H1 (cell line): ENCODE results near the gene DCUN1D3. TPM values are rescaled to one million over a fixed set of nuclear protein-coding genes. Genes with fewer than 3 reads are reported as not detected.

ENCODE experiments used
- CTCF ChIA-PET: fragments of 300-600 bp; sonication (Branson Sonifier 250); formaldehyde crosslinking; loops from one replicate; lab custom pipeline; 2021; ENCODE audit not compliant: partially characterized antibody; lab: Charles Lee
- POLR2A ChIA-PET: fragments of 300-600 bp; sonication (Branson Sonifier 250); formaldehyde crosslinking; loops from one replicate; lab custom pipeline; 2021; ENCODE audit warnings: inconsistent platforms; ENCODE audit not compliant: partially characterized antibody; lab: Charles Lee
- DNase-seq, 2 experiments: peaks; one replicate each; pipeline versions ENCODE4 v3.0.0 to v3.0.0-alpha.2; 2010 to 2022; ENCODE audit warnings: low spot score in 2 of 2, low read depth in 1 of 2, mixed read lengths in 1 of 2
- FAIRE-seq: peaks from 2 replicates; lab custom pipeline; 2011; peaks lifted over from hg19 to GRCh38; lab: Jason Lieb, UNC
- H2AFZ ChIP-seq: 2 replicates; pipeline ENCODE4 v1.8.1; 2012; ENCODE audit warnings: low read length, inconsistent platforms
- H2AK5ac ChIP-seq: 2 replicates; pipeline ENCODE4 v1.6.1; 2013; ENCODE audit warnings: low read depth, low read length
- H2BK120ac ChIP-seq: replicated peaks from 2 replicates; pipeline ENCODE3; 2013; ENCODE audit warnings: low read depth, low read length, inconsistent platforms
- H2BK12ac ChIP-seq: 2 replicates; pipeline ENCODE4 v1.6.1; 2013; ENCODE audit warnings: low read depth, low read length
- H2BK15ac ChIP-seq: 2 replicates; pipeline ENCODE4 v1.6.1; 2013; ENCODE audit warnings: low read length
- H2BK20ac ChIP-seq: 2 replicates; pipeline ENCODE4 v1.6.1; 2013; ENCODE audit warnings: low read length
- H2BK5ac ChIP-seq: 2 replicates; pipeline ENCODE4 v1.6.1; 2013; ENCODE audit warnings: low read depth, low read length
- H3K14ac ChIP-seq: 2 replicates; pipeline ENCODE4 v1.6.1; 2013; ENCODE audit warnings: inconsistent platforms; ENCODE audit not compliant: insufficient read length
- H3K18ac ChIP-seq: 2 replicates; pipeline ENCODE4 v1.6.1; 2013; ENCODE audit warnings: low read length; ENCODE audit errors: extremely low read depth
- H3K23ac ChIP-seq: 2 replicates; pipeline ENCODE4 v1.6.1; 2013; ENCODE audit warnings: inconsistent platforms; ENCODE audit not compliant: insufficient read length
- H3K23me2 ChIP-seq: 2 replicates; pipeline ENCODE4 v1.6.1; 2013; ENCODE audit warnings: low read depth, low read length
- H3K27ac ChIP-seq: 2 replicates; pipeline ENCODE4 v1.6.1; 2011; ENCODE audit warnings: low read depth, low read length, inconsistent platforms
- H3K27me3 ChIP-seq, 4 experiments: replicated peaks in 1 of 4; 1 replicate in 1 of 4; 2 replicates in 3 of 4; pipeline versions ENCODE4 v1.6.1 to v1.8.1; 2011 to 2013; ENCODE audit warnings: low read length in 3 of 4, mild to moderate bottlenecking in 3 of 4, inconsistent platforms in 2 of 4, mixed read lengths in 2 of 4, moderate library complexity in 1 of 4; ENCODE audit not compliant: control insufficient read depth in 3 of 4, insufficient read depth in 3 of 4; ENCODE audit errors: extremely low read depth in 1 of 4
- H3K36me3 ChIP-seq, 4 experiments: 2 replicates each; pipeline versions ENCODE4 v1.6.1 to v1.8.1; 2011 to 2013; ENCODE audit warnings: mild to moderate bottlenecking in 4 of 4, low read length in 3 of 4, moderate library complexity in 2 of 4, control low read depth in 1 of 4, inconsistent platforms in 1 of 4; ENCODE audit not compliant: insufficient read depth in 4 of 4, control insufficient read depth in 2 of 4
- H3K4ac ChIP-seq: replicated peaks from 2 replicates; pipeline ENCODE3; 2013; ENCODE audit warnings: low read length, low read depth, mixed read lengths, inconsistent platforms; ENCODE audit not compliant: insufficient read length
- H3K4me1 ChIP-seq, 4 experiments: replicated peaks in 1 of 4; 1 replicate in 1 of 4; 2 replicates in 3 of 4; pipeline versions ENCODE4 v1.6.1 to v1.8.1; 2011 to 2013; ENCODE audit warnings: low read length in 3 of 4, inconsistent platforms in 2 of 4, mixed read lengths in 1 of 4; ENCODE audit not compliant: insufficient read depth in 4 of 4, control insufficient read depth in 3 of 4
- H3K4me2 ChIP-seq, 2 experiments: 2 replicates each; pipeline versions ENCODE4 v1.6.1 to v1.8.1; 2011 to 2013; ENCODE audit warnings: low read depth in 2 of 2, low read length in 2 of 2, control low read depth in 1 of 2, inconsistent platforms in 1 of 2, mild to moderate bottlenecking in 1 of 2; ENCODE audit not compliant: insufficient read depth in 1 of 2
- H3K4me3 ChIP-seq, 4 experiments: fragments of 200-600, 300-600 bp in 1 of 4; sonication (generic), shearing (Covaris generic), sonication (Bioruptor Twin) in 1 of 4; 2 replicates each; pipeline versions ENCODE4 v1.5.1 to v1.8.1; 2011 to 2016; ENCODE audit warnings: low read length in 4 of 4, low read depth in 3 of 4, control low read depth in 2 of 4, inconsistent platforms in 2 of 4, mild to moderate bottlenecking in 2 of 4, mixed read lengths in 1 of 4, moderate library complexity in 1 of 4; ENCODE audit not compliant: insufficient read depth in 2 of 4; ENCODE audit errors: extremely low read depth in 1 of 4
- H3K56ac ChIP-seq: replicated peaks from 2 replicates; pipeline ENCODE3; 2013; ENCODE audit warnings: low read depth, mild to moderate bottlenecking, mixed read lengths, low read length, inconsistent platforms; ENCODE audit not compliant: insufficient read length
- H3K79me1 ChIP-seq: 2 replicates; pipeline ENCODE4 v1.6.1; 2013; ENCODE audit warnings: low read depth, low read length, control low read depth
- H3K79me2 ChIP-seq, 2 experiments: 2 replicates each; pipeline versions ENCODE4 v1.6.1 to v1.8.1; 2012 to 2013; ENCODE audit warnings: low read length in 2 of 2, mild to moderate bottlenecking in 2 of 2, inconsistent platforms in 1 of 2; ENCODE audit not compliant: insufficient read depth in 2 of 2, control insufficient read depth in 1 of 2
- H3K9ac ChIP-seq, 4 experiments: replicated peaks in 1 of 4; 1 replicate in 1 of 4; 2 replicates in 3 of 4; pipeline versions ENCODE4 v1.6.1 to v1.8.1; 2011 to 2013; ENCODE audit warnings: low read depth in 3 of 4, low read length in 3 of 4, control low read depth in 2 of 4, mild to moderate bottlenecking in 2 of 4, moderate library complexity in 2 of 4, inconsistent platforms in 1 of 4; ENCODE audit errors: extremely low read depth in 1 of 4
- H3K9me3 ChIP-seq, 2 experiments: 2 replicates each; pipeline versions ENCODE4 v1.6.1 to v1.8.1; 2012 to 2013; ENCODE audit warnings: mild to moderate bottlenecking in 2 of 2, moderate library complexity in 2 of 2, control low read depth in 1 of 2, inconsistent platforms in 1 of 2, low read depth in 1 of 2, low read length in 1 of 2, mixed read lengths in 1 of 2; ENCODE audit not compliant: insufficient read depth in 2 of 2
- H4K20me1 ChIP-seq, 2 experiments: replicated peaks in 1 of 2; 2 replicates each; pipeline versions ENCODE3 to v1.8.1; 2011 to 2013; ENCODE audit warnings: inconsistent platforms in 2 of 2, low read length in 2 of 2, mild to moderate bottlenecking in 1 of 2; ENCODE audit not compliant: insufficient read depth in 2 of 2, control insufficient read depth in 1 of 2
- H4K5ac ChIP-seq: 2 replicates; pipeline ENCODE4 v1.6.1; 2013; ENCODE audit warnings: low read length, low read depth, mixed read lengths, inconsistent platforms; ENCODE audit not compliant: insufficient read length
- H4K8ac ChIP-seq: 2 replicates; pipeline ENCODE4 v1.8.0; 2013; ENCODE audit warnings: mild to moderate bottlenecking, moderate library complexity, low read length, inconsistent platforms; ENCODE audit not compliant: insufficient read depth; ENCODE audit errors: extremely low read depth
- H4K91ac ChIP-seq: replicated peaks from 2 replicates; pipeline ENCODE3; 2013; ENCODE audit warnings: low read length, mixed read lengths, inconsistent platforms; ENCODE audit not compliant: insufficient read length
- BACH1 ChIP-seq: IDR thresholded peaks from 2 replicates; pipeline ENCODE4 v1.6.1; 2012; ENCODE audit warnings: low read length, improper control_type of control experiment
- BRCA1 ChIP-seq: IDR thresholded peaks from 2 replicates; pipeline ENCODE4 v1.6.1; 2012; ENCODE audit warnings: low read depth, low read length, improper control_type of control experiment
- CHD2 ChIP-seq: IDR thresholded peaks from 2 replicates; pipeline ENCODE4 v1.6.1; 2012; ENCODE audit warnings: low read length, improper control_type of control experiment
- CTBP2 ChIP-seq: IDR thresholded peaks from 2 replicates; pipeline ENCODE4 v1.7.0; 2011; ENCODE audit warnings: borderline replicate concordance, mild to moderate bottlenecking, moderate library complexity, mixed read lengths, low read length; ENCODE audit not compliant: insufficient read depth, insufficient read length
- CTCF ChIP-seq, 3 experiments: IDR thresholded peaks; 1 replicate in 2 of 3; 2 replicates in 1 of 3; pipeline versions ENCODE4 v1.5.1 to v1.6.1; 2011; ENCODE audit warnings: low read length in 3 of 3, mild to moderate bottlenecking in 3 of 3, inconsistent platforms in 2 of 3, low read depth in 1 of 3, moderate library complexity in 1 of 3; ENCODE audit not compliant: insufficient read depth in 1 of 3; ENCODE audit errors: control extremely low read depth in 1 of 3
- EGR1 ChIP-seq: IDR thresholded peaks from 2 replicates; pipeline ENCODE4 v1.6.1; 2011; ENCODE audit warnings: low read depth, low read length, borderline replicate concordance
- GABPA ChIP-seq: IDR thresholded peaks from 2 replicates; pipeline ENCODE4 v1.6.1; 2011; ENCODE audit warnings: mild to moderate bottlenecking, low read length, moderate library complexity, borderline replicate concordance; ENCODE audit not compliant: insufficient read depth
- HDAC6 ChIP-seq: IDR thresholded peaks from one replicate; pipeline ENCODE4 v1.7.1; 2012; ENCODE audit warnings: low read depth, mild to moderate bottlenecking, inconsistent platforms, low read length, moderate library complexity
- POLR2A ChIP-seq, 2 experiments: IDR thresholded peaks; 1 replicate in 1 of 2; 2 replicates in 1 of 2; pipeline ENCODE4 v1.6.1; 2011; ENCODE audit warnings: low read depth in 2 of 2, low read length in 2 of 2, mild to moderate bottlenecking in 2 of 2; ENCODE audit errors: control extremely low read depth in 1 of 2
- SIN3A ChIP-seq, 2 experiments: IDR thresholded peaks in 1 of 2; conservative IDR thresholded peaks in 1 of 2; 2 replicates each; pipeline ENCODE4 v1.6.1; 2011 to 2012; ENCODE audit warnings: low read length in 2 of 2, improper control_type of control experiment in 1 of 2, low read depth in 1 of 2, mild to moderate bottlenecking in 1 of 2
- SIX5 ChIP-seq: IDR thresholded peaks from 2 replicates; pipeline ENCODE4 v1.6.1; 2011; ENCODE audit warnings: mild to moderate bottlenecking, low read depth, low read length
- SP1 ChIP-seq: IDR thresholded peaks from 2 replicates; pipeline ENCODE4 v1.6.1; 2011; ENCODE audit warnings: low read depth, low read length
- WGBS, 2 experiments: shearing (Covaris generic) in 1 of 2; methylation state at CpG; one replicate each; pipeline versions ENCODE4 v1.1.6 to v1.1.7; 2013 to 2015; ENCODE audit warnings: low lambda C conversion rate in 2 of 2, mixed read lengths in 2 of 2, inconsistent platforms in 1 of 2, low coverage in 1 of 2, missing lambda C conversion rate in 1 of 2; ENCODE audit not compliant: insufficient replicate concordance in 2 of 2, insufficient coverage in 1 of 2, insufficient read length in 1 of 2; ENCODE audit errors: extremely low coverage in 1 of 2, missing lambda C conversion rate in 1 of 2; 5-methylcytosine and 5-hydroxymethylcytosine counted together
- polyA plus RNA-seq, 7 experiments: library from polyadenylated mRNA; depleted of rRNA in 3 of 7; stranded (reverse) in 5 of 7; unstranded in 2 of 7; fragments of >200 nt in 5 of 7; fragments of 200-250 nt in 2 of 7; gene quantifications; 1 replicate in 5 of 7; 2 replicates in 1 of 7; 4 replicates in 1 of 7; pipeline versions ENCODE4 v1.2.1 to v1.2.3, GENCODE V29; 2011 to 2013; ENCODE audit warnings: missing spikeins in 2 of 7, mixed read lengths in 2 of 7
- total RNA-seq: library from RNA; stranded (reverse); fragmentation: NEBNext Ultra II Directional; extraction: Animal tissue kit (Norgen Biotek cat#: 25700); gene quantifications from 2 replicates; pipeline ENCODE4 v1.2.1, GENCODE V29; 2021

Gene DCUN1D3
- total and polyA plus RNA-seq, 2 of the 8 experiments (the other 6 are each of a cell fraction or from before 2014, with no cell fraction given) = 3.5 to 18.2 TPM

GRCh38 chr16:20905576-20905975, 5.4 kb upstream of the DCUN1D3 start:
- H3K4me2 ChIP-seq = no peak overlapping the region
- H2AFZ ChIP-seq = no peak overlapping the region
- CTCF ChIA-PET = interaction anchor here (0.8 kb wide), 1 partner anchor 374 kb away, joined by 3 read pairs; no protein-coding TSS in a partner anchor
- TF ChIP-seq HDAC6 (no peak), GABPA (no peak), POLR2A (IDR thresholded peaks at IDR 0.05; ENCODE audit: control extremely low read depth in 1 of 2, low read depth in 2 of 2, low read length in 2 of 2) (no peak), EGR1 (no peak), SIX5 (no peak), SIN3A (conservative IDR thresholded peaks at IDR 0.05 in 1 of 2, IDR thresholded peaks at IDR 0.05 in 1 of 2; ENCODE audit: low read depth in 1 of 2, low read length in 2 of 2) (no peak), BRCA1 (no peak), CTBP2 (no peak), SP1 (no peak), BACH1 (no peak), CTCF (IDR thresholded peaks at IDR 0.05; ENCODE audit: control extremely low read depth in 1 of 3, insufficient read depth in 1 of 3, low read depth in 1 of 3, low read length in 3 of 3) (no peak), CHD2 (no peak)

More at GRCh38 chr16:20905576-20905975, 5.4 kb upstream of the DCUN1D3 start:
- Histone ChIP-seq H3K18ac (no peak overlapping the region), H4K5ac (no peak overlapping the region), H3K27me3 (no peaks in the 10 kb centered on the region; a peak in 1 of 7 replicates), H3K9me3 (no peaks in the 10 kb centered on the region), H4K8ac (no peak overlapping the region), H3K14ac (no peak overlapping the region), H4K91ac (no peak overlapping the region), H3K4ac (no peak overlapping the region), H3K4me3 (no peak overlapping the region), H3K27ac (no peak overlapping the region), H2AK5ac (no peak overlapping the region), H2BK12ac (no peak overlapping the region), H3K23ac (no peak overlapping the region), H3K23me2 (no peaks in the 10 kb centered on the region; the same call in 1 of the 2 replicates), H3K36me3 (peaks cover 0 to 5% (median 0%) of the 10 kb centered on the region in 4 experiments; a peak in 1 of 8 replicates), H2BK20ac (no peak overlapping the region), H3K79me1 (no peaks in the 10 kb centered on the region; the same call in 1 of the 2 replicates), H3K9ac (no peak overlapping the region), H2BK5ac (no peak overlapping the region), H2BK120ac (no peak overlapping the region), H3K79me2 (peaks cover 0 to 18% of the 10 kb centered on the region in 2 experiments; a peak in 2 of 4 replicates), H4K20me1 (no peaks in the 10 kb centered on the region), H3K4me1 (peaks cover 0 to 9% (median 3%) of the 10 kb centered on the region in 4 experiments; a peak in 3 of 7 replicates), H3K56ac (no peak overlapping the region), H2BK15ac (no peak overlapping the region)
- POLR2A ChIA-PET = interaction anchor here (1.7 kb wide), 1 partner anchor 13 kb away, joined by 4 read pairs; no protein-coding TSS in a partner anchor
- DNase-seq (no peak), FAIRE-seq (no peak)
- 94% methylated on average over 3 of the region's 3 CpGs; no CpG with 5 or more reads in 1 of the 2 experiments for WGBS, 2 experiments
